Mesenchymal stem cell (in vitro differentiated cells and primary cell): ENCODE data around the gene MSL3B.

ENCODE experiments used
- DNase-seq: peaks from one replicate; pipeline ENCODE4 v3.0.0-alpha.2; 2013
- H2AFZ ChIP-seq: one replicate; pipeline ENCODE4 v1.6.1; 2013; ENCODE audit warnings: low read depth, mild to moderate bottlenecking, control low read depth, inconsistent platforms, low read length, moderate library complexity
- H2AK5ac ChIP-seq: 2 replicates; pipeline ENCODE4 v1.6.1; 2013; ENCODE audit warnings: low read length, moderate library complexity, mild to moderate bottlenecking, inconsistent platforms; ENCODE audit not compliant: severe bottlenecking
- H2BK120ac ChIP-seq: one replicate; pipeline ENCODE4 v1.6.1; 2013; ENCODE audit warnings: low read depth, mild to moderate bottlenecking, inconsistent platforms, low read length, moderate library complexity
- H2BK12ac ChIP-seq, 2 experiments: one replicate each; pipeline ENCODE4 v1.6.1; 2013; ENCODE audit warnings: inconsistent platforms in 2 of 2, low read length in 2 of 2, mild to moderate bottlenecking in 2 of 2, moderate library complexity in 2 of 2, control low read depth in 1 of 2
- H2BK15ac ChIP-seq: one replicate; pipeline ENCODE4 v1.6.1; 2013; ENCODE audit warnings: mild to moderate bottlenecking, low read depth, inconsistent platforms; ENCODE audit not compliant: poor library complexity, severe bottlenecking
- H2BK5ac ChIP-seq: 2 replicates; pipeline ENCODE4 v1.6.1; 2013; ENCODE audit warnings: low read depth, mild to moderate bottlenecking, low read length, control low read depth, inconsistent platforms; ENCODE audit not compliant: poor library complexity, severe bottlenecking
- H3K14ac ChIP-seq, 2 experiments: one replicate each; pipeline ENCODE4 v1.6.1; 2013; ENCODE audit warnings: inconsistent platforms in 2 of 2, low read length in 2 of 2, control low read depth in 1 of 2, mild to moderate bottlenecking in 1 of 2, moderate library complexity in 1 of 2
- H3K18ac ChIP-seq, 2 experiments: one replicate each; pipeline ENCODE4 v1.6.1; 2013; ENCODE audit warnings: inconsistent platforms in 2 of 2, low read length in 2 of 2, control low read depth in 1 of 2, low read depth in 1 of 2, mild to moderate bottlenecking in 1 of 2
- H3K23ac ChIP-seq, 2 experiments: one replicate each; pipeline ENCODE4 v1.6.1; 2013; ENCODE audit warnings: inconsistent platforms in 2 of 2, low read length in 2 of 2, mild to moderate bottlenecking in 2 of 2, moderate library complexity in 2 of 2, control low read depth in 1 of 2
- H3K27ac ChIP-seq: 2 replicates; pipeline ENCODE4 v1.5.1; 2013; ENCODE audit warnings: mild to moderate bottlenecking, moderate library complexity, low read length, control low read depth, inconsistent platforms; ENCODE audit not compliant: poor library complexity, severe bottlenecking
- H3K27me3 ChIP-seq, 2 experiments: 2 replicates each; pipeline versions ENCODE4 v1.6.1 to v1.7.0; 2013; ENCODE audit warnings: low read length in 2 of 2, mild to moderate bottlenecking in 2 of 2, moderate library complexity in 2 of 2, control low read depth in 1 of 2, inconsistent platforms in 1 of 2; ENCODE audit not compliant: control insufficient read depth in 1 of 2, insufficient read depth in 1 of 2
- H3K36me3 ChIP-seq, 2 experiments: 2 replicates each; pipeline versions ENCODE4 v1.6.1 to v1.7.0; 2013; ENCODE audit warnings: low read length in 2 of 2, control low read depth in 1 of 2, inconsistent platforms in 1 of 2, low read depth in 1 of 2, mild to moderate bottlenecking in 1 of 2; ENCODE audit not compliant: insufficient read depth in 2 of 2, control insufficient read depth in 1 of 2
- H3K4ac ChIP-seq, 2 experiments: one replicate each; pipeline ENCODE4 v1.6.1; 2013; ENCODE audit warnings: inconsistent platforms in 2 of 2, low read length in 2 of 2, mild to moderate bottlenecking in 2 of 2, moderate library complexity in 2 of 2, control low read depth in 1 of 2, low read depth in 1 of 2
- H3K4me1 ChIP-seq: 2 replicates; pipeline ENCODE4 v1.6.1; 2013; ENCODE audit warnings: low read depth, low read length, control low read depth; ENCODE audit not compliant: control insufficient read depth, insufficient read depth
- H3K4me2 ChIP-seq: 2 replicates; pipeline ENCODE4 v1.6.1; 2013; ENCODE audit warnings: low read length, mild to moderate bottlenecking, inconsistent platforms; ENCODE audit not compliant: poor library complexity, severe bottlenecking
- H3K4me3 ChIP-seq, 2 experiments: 2 replicates each; pipeline versions ENCODE4 v1.5.1 to v1.7.0; 2013; ENCODE audit warnings: low read length in 2 of 2, mild to moderate bottlenecking in 2 of 2, control low read depth in 1 of 2, low read depth in 1 of 2; ENCODE audit not compliant: insufficient read depth in 1 of 2
- H3K79me1 ChIP-seq: replicated peaks from 2 replicates; pipeline ENCODE4 v1.6.1; 2013; ENCODE audit warnings: mild to moderate bottlenecking, control low read depth, low read length, inconsistent platforms; ENCODE audit not compliant: poor library complexity, severe bottlenecking
- H3K9ac ChIP-seq: 2 replicates; pipeline ENCODE4 v1.7.0; 2013; ENCODE audit warnings: mild to moderate bottlenecking, low read length, moderate library complexity
- H3K9me3 ChIP-seq: 2 replicates; pipeline ENCODE4 v1.7.0; 2013; ENCODE audit warnings: mild to moderate bottlenecking, low read length; ENCODE audit not compliant: control insufficient read depth
- H4K8ac ChIP-seq: one replicate; pipeline ENCODE4 v1.6.1; 2013; ENCODE audit warnings: inconsistent platforms, mild to moderate bottlenecking, low read length, moderate library complexity
- H4K91ac ChIP-seq: one replicate; pipeline ENCODE4 v1.6.1; 2013; ENCODE audit warnings: mild to moderate bottlenecking, low read length, inconsistent platforms
- WGBS: methylation state at CpG from one replicate; pipeline ENCODE4 v1.1.7; 2013; ENCODE audit warnings: mixed read lengths; 5-methylcytosine and 5-hydroxymethylcytosine counted together

Gene MSL3B

GRCh38 chr2:233822101-233822771 is 46.0 kb downstream of the MSL3B start:
- peaks cover 21 to 27% of the 10 kb centered on the region in 2 experiments for H3K27me3 ChIP-seq
- peaks cover 1% of the 10 kb centered on the region for H3K4me1 ChIP-seq
- no peak overlapping the region for H4K91ac ChIP-seq
- H3K27ac ChIP-seq = no peak overlapping the region
- WGBS = 91% methylated on average over 21 of the region's 21 CpGs
- DNase-seq = no peak
- no peak overlapping the region for H2AFZ ChIP-seq
- no peak overlapping the region for H2AK5ac ChIP-seq
- no peak overlapping the region for H3K23ac ChIP-seq
- no peak overlapping the region for H2BK12ac ChIP-seq
- H2BK5ac ChIP-seq = no peak overlapping the region
- no peak overlapping the region for H3K18ac ChIP-seq
- no peak overlapping the region for H4K8ac ChIP-seq
- H3K14ac ChIP-seq = no peak overlapping the region
- no peak overlapping the region for H3K4ac ChIP-seq
- no peak overlapping the region for H2BK120ac ChIP-seq
- H3K9ac ChIP-seq = no peak overlapping the region
- no peak overlapping the region for H3K4me3 ChIP-seq
- H3K36me3 ChIP-seq = no peaks in the 10 kb centered on the region
- H2BK15ac ChIP-seq = no peak overlapping the region
- no peaks in the 10 kb centered on the region for H3K9me3 ChIP-seq
- H3K79me1 ChIP-seq = no peaks in the 10 kb centered on the region
- H3K4me2 ChIP-seq = no peak overlapping the region

GRCh38 chr2:233821709-233822100 is 46.5 kb downstream of the MSL3B start:
- no peak overlapping the region for H2BK15ac ChIP-seq

GRCh38 chr2:233821196-233821595 is 47.0 kb downstream of the MSL3B start:
- Histone ChIP-seq H3K79me1 (no peaks in the 10 kb centered on the region), H2BK12ac (no peak overlapping the region), H4K91ac (no peak overlapping the region), H3K27me3 (peaks cover 21 to 27% of the 10 kb centered on the region in 2 experiments), H3K4me2 (no peak overlapping the region), H3K14ac (no peak overlapping the region), H2BK120ac (no peak overlapping the region), H4K8ac (no peak overlapping the region), H2AFZ (no peak overlapping the region), H2AK5ac (no peak overlapping the region), H3K4ac (no peak overlapping the region), H3K4me1 (peaks cover 4% of the 10 kb centered on the region), H3K9me3 (no peaks in the 10 kb centered on the region), H3K4me3 (no peak overlapping the region), H3K23ac (no peak overlapping the region), H3K18ac (no peak overlapping the region), H3K27ac (no peak overlapping the region), H2BK15ac (no peak overlapping the region), H3K36me3 (no peaks in the 10 kb centered on the region), H2BK5ac (no peak overlapping the region), H3K9ac (no peak overlapping the region)
- DNase-seq = no peak
- WGBS = 87% methylated on average over 2 of the region's 3 CpGs

More at GRCh38 chr2:233821709-233822100, 46.5 kb downstream of the MSL3B start:
- no peaks in the 10 kb centered on the region for H3K9me3 ChIP-seq
- no peak overlapping the region for H3K14ac ChIP-seq
- H3K23ac ChIP-seq = no peak overlapping the region
- H3K4me2 ChIP-seq = no peak overlapping the region
- WGBS = 83% methylated on average over 8 of the region's 8 CpGs
- H3K79me1 ChIP-seq = no peaks in the 10 kb centered on the region
- H3K4me1 ChIP-seq = peaks cover 2% of the 10 kb centered on the region
- no peak overlapping the region for H3K9ac ChIP-seq
- no peak overlapping the region for H3K18ac ChIP-seq
- H2AFZ ChIP-seq = no peak overlapping the region
- no peak overlapping the region for H2BK120ac ChIP-seq
- peaks cover 21 to 27% of the 10 kb centered on the region in 2 experiments for H3K27me3 ChIP-seq
- no peak overlapping the region for H2BK12ac ChIP-seq
- H3K27ac ChIP-seq = no peak overlapping the region
- no peak for DNase-seq
- H2BK5ac ChIP-seq = no peak overlapping the region
- H4K8ac ChIP-seq = no peak overlapping the region
- H4K91ac ChIP-seq = no peak overlapping the region
- no peaks in the 10 kb centered on the region for H3K36me3 ChIP-seq
- H3K4ac ChIP-seq = no peak overlapping the region
- H2AK5ac ChIP-seq = no peak overlapping the region
- H3K4me3 ChIP-seq = no peak overlapping the region

GRCh38 chr2:233820774-233821105 is 47.4 kb downstream of the MSL3B start:
- peaks cover 21 to 27% of the 10 kb centered on the region in 2 experiments for H3K27me3 ChIP-seq

More at GRCh38 chr2:233820774-233821105, 47.4 kb downstream of the MSL3B start:
- no peak overlapping the region for H3K27ac ChIP-seq
- no peak overlapping the region for H3K23ac ChIP-seq
- H2BK120ac ChIP-seq = no peak overlapping the region
- H3K36me3 ChIP-seq = no peaks in the 10 kb centered on the region
- H4K8ac ChIP-seq = no peak overlapping the region
- H3K4me2 ChIP-seq = no peak overlapping the region
- H2BK5ac ChIP-seq = no peak overlapping the region
- no peak overlapping the region for H3K4ac ChIP-seq
- H3K79me1 ChIP-seq = no peaks in the 10 kb centered on the region
- no peaks in the 10 kb centered on the region for H3K9me3 ChIP-seq
- H3K18ac ChIP-seq = no peak overlapping the region
- no peak overlapping the region for H2AFZ ChIP-seq
- H3K4me1 ChIP-seq = peaks cover 4% of the 10 kb centered on the region
- 81% methylated on average over 3 of the region's 6 CpGs for WGBS
- no peak for DNase-seq
- no peak overlapping the region for H4K91ac ChIP-seq
- H3K14ac ChIP-seq = no peak overlapping the region
- H2AK5ac ChIP-seq = no peak overlapping the region
- H3K4me3 ChIP-seq = no peak overlapping the region
- no peak overlapping the region for H2BK15ac ChIP-seq
- H2BK12ac ChIP-seq = no peak overlapping the region
- H3K9ac ChIP-seq = no peak overlapping the region
